ENCODE results near the gene ZNF787. TPM values are rescaled to one million over a fixed set of nuclear protein-coding genes. Genes with fewer than 3 reads are reported as not detected.

Gene ZNF787
- total RNA-seq, 2 experiments from 2014 or later: 34.7 to 36.7 TPM

DNA sequence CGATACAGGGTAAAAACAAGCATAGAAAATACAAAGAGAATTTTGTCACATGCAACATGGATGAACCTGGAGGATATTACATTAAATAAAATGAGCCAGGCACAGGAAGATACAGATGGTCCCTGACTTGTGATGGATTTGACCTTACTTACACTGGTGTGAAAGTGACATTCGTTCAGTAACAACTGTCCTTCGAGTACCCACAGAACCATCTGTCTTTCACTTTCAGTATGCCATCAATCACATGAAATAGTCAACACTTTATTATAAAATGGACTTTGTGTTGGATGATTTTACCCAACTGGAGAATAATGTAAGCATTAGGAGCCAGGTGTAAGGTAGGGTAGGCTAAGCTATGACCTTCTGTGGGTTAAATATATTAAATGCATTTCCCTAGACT is 51.5 kb downstream of the ZNF787 start:
- peaks cover 14% of the 10 kb centered on the region for H3K4me1 Mint-ChIP-seq
- H3K4me3 Mint-ChIP-seq: no peak overlapping the region
- H3K27ac Mint-ChIP-seq: no peak overlapping the region
- CTCF ChIA-PET: interaction anchor here (1.7 kb wide), 1 partner anchor 9 kb away, joined by 6 read pairs; no protein-coding TSS in a partner anchor
- ATAC-seq (no peak), DNase-seq (no peak)
- no peaks in the 10 kb centered on the region for H3K36me3 Mint-ChIP-seq
- H3K9me3 Mint-ChIP-seq (ENCODE audit: low read depth): no peaks in the 10 kb centered on the region
- peaks cover 6% of the 10 kb centered on the region for H3K27me3 Mint-ChIP-seq

DNA sequence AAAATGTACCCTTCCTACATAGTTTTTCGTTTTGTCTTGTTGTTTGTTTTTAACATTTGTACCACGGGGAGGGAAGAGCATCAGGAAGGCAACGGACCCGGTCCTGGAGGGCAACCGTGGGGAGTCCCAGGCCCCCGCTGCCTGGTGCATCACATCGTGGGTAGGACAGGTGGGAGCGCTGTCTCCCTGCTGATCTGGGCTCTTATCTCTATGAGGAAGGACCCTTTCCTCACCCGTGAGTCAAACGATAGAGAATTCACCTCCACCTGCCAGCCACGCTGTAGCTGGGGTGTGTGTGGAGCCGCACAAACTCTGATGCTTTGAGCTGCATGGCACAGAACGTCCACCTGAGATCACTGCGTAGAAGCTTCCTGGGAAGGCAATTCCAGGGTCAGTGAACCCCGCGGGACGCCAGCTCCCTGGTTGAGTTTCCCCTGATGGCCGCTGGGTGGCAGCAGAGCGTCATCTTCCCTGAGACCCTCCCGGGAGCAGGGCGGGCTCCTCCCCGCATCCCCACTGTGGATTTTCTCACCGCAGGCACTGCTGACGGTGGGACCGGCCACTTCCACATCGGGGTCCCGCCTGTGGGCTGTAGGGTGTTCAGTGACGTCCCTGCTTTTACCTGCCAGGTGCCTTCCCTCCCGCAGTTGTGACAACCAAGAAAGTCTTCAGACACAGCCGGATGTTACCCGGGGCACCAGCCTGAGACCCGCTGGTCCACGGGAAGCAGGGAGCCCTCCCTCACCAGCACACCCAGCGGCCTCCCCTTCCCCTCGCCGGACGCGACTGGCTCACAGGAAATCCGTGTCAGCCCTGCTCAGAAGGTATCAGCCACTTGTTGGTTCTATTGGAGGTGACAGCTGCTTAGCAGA is 54.7 kb downstream of the ZNF787 start:
- Mint-ChIP-seq H3K27ac (no peak overlapping the region), H3K36me3 (no peaks in the 10 kb centered on the region), H3K4me1 (peaks cover 16% of the 10 kb centered on the region), H3K9me3 (ENCODE audit: low read depth) (no peaks in the 10 kb centered on the region), H3K27me3 (peaks cover 16% of the 10 kb centered on the region), H3K4me3 (peak overlapping the region; percentile 41)
- CTCF ChIA-PET: interaction anchor here (0.5 to 3.4 kb wide), 42 partner anchors 10 to 442 kb away, joined by 3 to 35 read pairs (median 4); partner anchors contain the start of gene ZNF784
- peak; percentile 70 for DNase-seq
- peak; percentile 81 for ATAC-seq

DNA sequence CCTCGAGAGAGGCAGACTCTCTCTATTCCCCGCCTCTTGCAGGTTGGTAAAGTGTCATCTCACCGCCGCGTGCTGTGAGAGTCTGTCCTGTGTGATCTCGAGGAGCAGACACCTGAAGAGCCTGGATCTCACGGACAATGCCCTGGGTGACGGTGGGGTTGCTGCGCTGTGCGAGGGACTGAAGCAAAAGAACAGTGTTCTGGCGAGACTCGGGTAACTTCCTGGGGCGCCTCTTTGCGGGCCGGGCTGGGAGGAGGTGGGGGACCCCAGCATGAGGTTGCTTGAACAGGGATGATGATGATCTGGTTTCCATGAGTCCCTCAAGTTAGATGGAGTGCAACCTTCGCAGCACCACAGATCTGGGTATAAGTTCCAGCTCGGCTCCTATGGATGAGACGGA is 67.5 kb downstream of the ZNF787 start:
- CTCF ChIA-PET: no interaction called here
- DNase-seq (no peak), ATAC-seq (no peak)
- Mint-ChIP-seq H3K9me3 (ENCODE audit: low read depth) (peaks cover 2% of the 10 kb centered on the region), H3K4me3 (no peak overlapping the region), H3K36me3 (no peaks in the 10 kb centered on the region), H3K27me3 (peaks cover 3% of the 10 kb centered on the region), H3K4me1 (no peaks in the 10 kb centered on the region), H3K27ac (no peak overlapping the region)

Other genes starting within 250 kb of the ZNF787 start
- not detected for gene NLRP13, start 189.0 kb downstream of the ZNF787 start, total RNA-seq
- gene NLRP8, start 173.5 kb downstream of the ZNF787 start, total RNA-seq: not detected
- not detected for gene NLRP5, start 134.5 kb downstream of the ZNF787 start, total RNA-seq
- gene ZNF444, start 20.0 kb upstream of the ZNF787 start, total RNA-seq: 10 to 100 TPM; 29.3 to 32.5 TPM
- gene GALP, start 54.7 kb upstream of the ZNF787 start, total RNA-seq: not detected
- not detected for gene ZSCAN5B, start 76.5 kb upstream of the ZNF787 start, total RNA-seq
- gene ZSCAN5C, start 81.0 kb upstream of the ZNF787 start, total RNA-seq: not detected
- gene EDDM13, start 151.5 kb upstream of the ZNF787 start, total RNA-seq: under 1 TPM in 1 of 2 experiments, not detected in 1; 0.67 TPM
- 1 to 10 TPM; 5.9 to 8.6 TPM for gene ZSCAN5A, start 193.5 kb upstream of the ZNF787 start, total RNA-seq